ENCODE measurements around the gene EXOC6B.

GRCh38 chr2:72361521-72361920 lies 464.3 kb downstream of the EXOC6B start:
- no peak for TF ChIP-seq CTCF (IDR thresholded peaks at IDR 0.05; ENCODE audit: borderline replicate concordance, extremely low read depth, low read length, poor library complexity, severe bottlenecking)
- TF ChIP-seq EZH2 (IDR thresholded peaks at IDR 0.05; ENCODE audit: borderline replicate concordance, low read depth, low read length, severe bottlenecking) = no peak
